Kidney (tissue), 14 donors: ENCODE data around the gene SPIRE1. TPM values are rescaled to one million over a fixed set of nuclear protein-coding genes. Genes with fewer than 3 reads are reported as not detected.

Experiments
- DNase-seq, 5 donors: peaks; one replicate each; pipeline ENCODE4 v3.0.0-alpha.2; 2013 to 2020
- FAIRE-seq: peaks from 2 replicates; lab custom pipeline; 2012; peaks lifted over from hg19 to GRCh38; lab: Jason Lieb, UNC
- H3K27ac ChIP-seq, 2 donors: one replicate each; pipeline ENCODE4 v1.7.0; 2013; ENCODE audit warnings: low read depth in 2 of 2, low read length in 2 of 2, inconsistent platforms in 1 of 2
- H3K27me3 ChIP-seq: one replicate; pipeline ENCODE4 v1.7.1; 2013; ENCODE audit warnings: low read length, inconsistent platforms; ENCODE audit not compliant: control insufficient read depth, insufficient read depth
- H3K36me3 ChIP-seq, 3 donors: one replicate each; pipeline versions ENCODE4 v1.7.0 to v1.7.1; 2013; ENCODE audit warnings: low read length in 3 of 3, control low read depth in 1 of 3, inconsistent platforms in 1 of 3; ENCODE audit not compliant: insufficient read depth in 3 of 3, control insufficient read depth in 2 of 3
- H3K4me1 ChIP-seq, 3 donors: one replicate each; pipeline versions ENCODE4 v1.7.0 to v1.7.1; 2013; ENCODE audit warnings: low read length in 3 of 3, inconsistent platforms in 1 of 3, low read depth in 1 of 3; ENCODE audit not compliant: control insufficient read depth in 2 of 3, insufficient read depth in 2 of 3
- H3K4me3 ChIP-seq, 3 donors: one replicate each; pipeline versions ENCODE4 v1.7.0 to v1.8.1; 2013; ENCODE audit warnings: low read length in 3 of 3, control low read depth in 1 of 3, inconsistent platforms in 1 of 3
- H3K9ac ChIP-seq, 3 donors: one replicate each; pipeline versions ENCODE4 v1.7.0 to v1.7.1; 2013; ENCODE audit warnings: low read length in 3 of 3, control low read depth in 1 of 3, inconsistent platforms in 1 of 3
- H3K9me3 ChIP-seq, 3 donors: one replicate each; pipeline versions ENCODE4 v1.7.0 to v1.7.1; 2013; ENCODE audit warnings: low read length in 3 of 3, control low read depth in 1 of 3, inconsistent platforms in 1 of 3; ENCODE audit not compliant: control insufficient read depth in 2 of 3, insufficient read depth in 1 of 3
- CTCF ChIP-seq: IDR thresholded peaks from 3 replicates; pipeline ENCODE4 v1.5.1; 2012; ENCODE audit warnings: mild to moderate bottlenecking, moderate library complexity, borderline replicate concordance; ENCODE audit not compliant: insufficient read depth; ENCODE audit errors: extremely low read depth
- intact Hi-C: fragments of 100-400 bp; cut with DNase I; formaldehyde crosslinking; loops from one replicate; pipeline ENCODE4 v1.11.1; 2022
- polyA plus RNA-seq: library from polyadenylated mRNA; stranded (reverse); fragments of 350-450 nt; fragmentation: Illumina TruSeq; extraction: RNeasy Lipid Tissue Mini Kit (QIAGEN cat#74804); gene quantifications from one replicate; pipeline ENCODE4 v1.2.3, GENCODE V29; 2014; ENCODE audit warnings: low read depth, low replicate concordance; ENCODE audit not compliant: insufficient read depth
- total RNA-seq: library from RNA; stranded (reverse); fragmentation: NEBNext Ultra II Directional; extraction: Animal tissue kit (Norgen Biotek cat#: 25700); gene quantifications from one replicate; pipeline ENCODE4 v1.2.1, GENCODE V29; 2021
- donor health status: control.
- donor health status: control.
- donor health status: control.
- donor health status: control.
- donor health status: control.
- donor health status: DM: yes; HTN: yes; CAD: no.
- donor health status: Normal renal cell carcinoma (clear cell type).

The SPIRE1 gene
- total and polyA plus RNA-seq, 2 donors from 2014 or later = 12.3 to 35.1 TPM

- no peak for FAIRE-seq
- DNase-seq = no peak
- Histone ChIP-seq H3K4me1 (no peaks in the 10 kb centered on the region), H3K27me3 (no peaks in the 10 kb centered on the region), H3K36me3 (no peaks in the 10 kb centered on the region), H3K4me3 (no peak overlapping the region), H3K27ac (no peak overlapping the region), H3K9ac (no peak overlapping the region), H3K9me3 (no peaks in the 10 kb centered on the region)
- TF ChIP-seq CTCF = no peak
- intact Hi-C loops = no loop called here
These were observed 42.2 kb downstream of the SPIRE1 start for GRCh38 chr18:12615748-12616147.

DNA sequence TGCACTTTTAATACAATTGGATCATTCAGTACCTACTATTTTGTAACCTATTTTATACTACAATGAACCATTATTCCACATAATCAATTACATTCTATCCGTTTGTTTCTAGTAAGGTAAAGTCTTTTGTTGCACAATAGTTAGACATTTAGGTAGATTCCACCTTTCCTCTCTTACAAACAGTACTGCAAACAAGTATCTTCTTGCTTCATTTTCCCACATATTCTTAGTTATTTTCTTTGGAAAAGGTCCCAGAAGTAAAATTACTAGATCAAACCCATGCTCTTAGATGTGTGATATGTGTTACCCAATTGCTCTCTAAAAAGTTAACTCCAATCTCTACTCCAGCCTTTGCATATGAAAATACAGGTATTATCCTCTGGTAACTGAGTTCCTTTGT is 49.6 kb downstream of the SPIRE1 start:
- Histone ChIP-seq H3K36me3 (no peaks in the 10 kb centered on the region), H3K27ac (peak overlapping the region in 1 of 2 donors; percentile 20), H3K9me3 (no peaks in the 10 kb centered on the region), H3K4me1 (peaks cover 0 to 11% (median 6%) of the 10 kb centered on the region in 3 donors), H3K27me3 (no peaks in the 10 kb centered on the region), H3K4me3 (no peak overlapping the region), H3K9ac (no peak overlapping the region)
- TF ChIP-seq CTCF = no peak
- FAIRE-seq (no peak), DNase-seq (no peak)
- intact Hi-C loops = no loop called here

GRCh38 chr18:12606592-12607315 is 51.2 kb downstream of the SPIRE1 start:
- H3K9ac ChIP-seq = peak overlapping the region in 1 of 3 donors; percentile 42
- intact Hi-C loops = no loop called here
- DNase-seq = peak in 1 of 5 donors; percentile 30
- no peak overlapping the region for H3K4me3 ChIP-seq
- TF ChIP-seq CTCF = no peak
- no peaks in the 10 kb centered on the region for H3K27me3 ChIP-seq
- no peak for FAIRE-seq
- H3K27ac ChIP-seq = peak overlapping the region; percentile 81 to 93
- peaks cover 0 to 11% (median 6%) of the 10 kb centered on the region in 3 donors for H3K4me1 ChIP-seq
- no peaks in the 10 kb centered on the region for H3K9me3 ChIP-seq
- H3K36me3 ChIP-seq = no peaks in the 10 kb centered on the region
